AG09309 (cell line): ENCODE data around the gene MRPL9.

Experiments
- DNase-seq: peaks from one replicate; pipeline ENCODE4 v3.0.0-alpha.2; 2010; ENCODE audit warnings: low read depth
- H3K4me3 ChIP-seq: 2 replicates; pipeline ENCODE4 v1.5.1; 2011; ENCODE audit warnings: mild to moderate bottlenecking, low read depth, low read length, moderate library complexity; ENCODE audit not compliant: control insufficient read depth
- CTCF ChIP-seq: IDR thresholded peaks from 2 replicates; pipeline ENCODE4 v1.5.1; 2011; ENCODE audit warnings: mild to moderate bottlenecking, low read depth, low read length, inconsistent platforms; ENCODE audit not compliant: insufficient read depth, control insufficient read depth; ENCODE audit errors: missing control alignments

The MRPL9 gene

GRCh38 chr1:151801310-151801820, 38.1 kb upstream of the MRPL9 start:
- no peak overlapping the region for H3K4me3 ChIP-seq
- no peak for TF ChIP-seq CTCF
- DNase-seq, result no peak

GRCh38 chr1:151800830-151801229, 37.5 kb upstream of the MRPL9 start:
- TF ChIP-seq CTCF, result no peak
- H3K4me3 ChIP-seq, result no peak overlapping the region
- no peak for DNase-seq

GRCh38 chr1:151799179-151800022, 36.1 kb upstream of the MRPL9 start:
- DNase-seq, result no peak
- no peak for TF ChIP-seq CTCF
- H3K4me3 ChIP-seq, result no peak overlapping the region

GRCh38 chr1:151798571-151798970, 35.3 kb upstream of the MRPL9 start:
- no peak for TF ChIP-seq CTCF
- no peak overlapping the region for H3K4me3 ChIP-seq
- DNase-seq, result no peak

- DNase-seq, result no peak
- no peak for TF ChIP-seq CTCF
- H3K4me3 ChIP-seq, result peak overlapping the region; percentile 63
These were observed 27.8 kb upstream of the MRPL9 start for GRCh38 chr1:151790940-151791651.

GRCh38 chr1:151790071-151790939, 27.0 kb upstream of the MRPL9 start, which contains the start of gene TDRKH:
Gene TDRKH, minus strand, starts transcription at chr1:151790500. Its CDS starts 7,478 bp downstream, at chr1:151783022.
- peak; percentile 96 for DNase-seq
- peak within 1 kb of the TSS; percentile 63 for H3K4me3 ChIP-seq
- TF ChIP-seq CTCF, result peak; percentile 15
